Type B pancreatic cell (in vitro differentiated cells): ENCODE data around the gene SCN4A. TPM values are rescaled to one million over a fixed set of nuclear protein-coding genes. Genes with fewer than 3 reads are reported as not detected.
A peak's percentile ranks its signal among the peaks of the same experiment; 100 is the strongest.
"Not testable (repeated sequence)": the region's sequence is repeated elsewhere in the genome, so short reads cannot be mapped to it uniquely, and the experiment has no call there.

Experiments
- DNase-seq: peaks from one replicate; pipeline ENCODE4 v3.0.0; 2021; ENCODE audit warnings: mixed read lengths; ENCODE audit not compliant: unreplicated experiment; ENCODE audit errors: extremely low spot score
- H3K27ac Mint-ChIP-seq: 2 replicates; pipeline ENCODE4 v1.8.0; 2021; ENCODE audit warnings: mild to moderate bottlenecking, mixed read lengths
- H3K27me3 Mint-ChIP-seq: 2 replicates; pipeline ENCODE4 v1.8.0; 2021; ENCODE audit warnings: mixed read lengths
- H3K36me3 Mint-ChIP-seq: 2 replicates; pipeline ENCODE4 v1.8.0; 2021; ENCODE audit warnings: mixed read lengths
- H3K4me1 Mint-ChIP-seq: one replicate; pipeline ENCODE4 v1.8.0; 2021; ENCODE audit warnings: mixed read lengths; ENCODE audit not compliant: unreplicated experiment
- H3K4me3 Mint-ChIP-seq: 2 replicates; pipeline ENCODE4 v1.8.0; 2021; ENCODE audit warnings: mild to moderate bottlenecking, mixed read lengths
- H3K9me3 Mint-ChIP-seq: 2 replicates; pipeline ENCODE4 v1.8.0; 2021; ENCODE audit warnings: mixed read lengths
- long read RNA-seq: library from polyadenylated mRNA; unstranded; transcript quantifications from one replicate; pipeline ENCODE4 v2.0.0, GENCODE V29; 2020
- total RNA-seq: library from RNA; stranded (reverse); gene quantifications from 2 replicates; pipeline ENCODE4 v1.2.1, GENCODE V29; 2021; ENCODE audit warnings: low replicate concordance
- TF ChIP-seq, protein P1 (sequence below): fragments of 200-600 bp; sonication (generic); conservative IDR thresholded peaks from 2 replicates; pipeline ENCODE4 v1.5.0; 2021; ENCODE audit warnings: antibody characterized with exemption, mild to moderate bottlenecking

Gene SCN4A
- 0.39 TPM in 1 of 2 replicates, not detected in the other for total RNA-seq
- long read RNA-seq, result 0 reads

- Mint-ChIP-seq H3K4me1 (peaks cover 9% of the 10 kb centered on the region), H3K27ac (no peak within 1 kb of the TSS), H3K36me3 (no peaks in the 10 kb centered on the region), H3K9me3 (no peaks in the 10 kb centered on the region), H3K4me3 (no peak within 1 kb of the TSS), H3K27me3 (peaks cover 8% of the 10 kb centered on the region)
- TF ChIP-seq, protein P1, sequence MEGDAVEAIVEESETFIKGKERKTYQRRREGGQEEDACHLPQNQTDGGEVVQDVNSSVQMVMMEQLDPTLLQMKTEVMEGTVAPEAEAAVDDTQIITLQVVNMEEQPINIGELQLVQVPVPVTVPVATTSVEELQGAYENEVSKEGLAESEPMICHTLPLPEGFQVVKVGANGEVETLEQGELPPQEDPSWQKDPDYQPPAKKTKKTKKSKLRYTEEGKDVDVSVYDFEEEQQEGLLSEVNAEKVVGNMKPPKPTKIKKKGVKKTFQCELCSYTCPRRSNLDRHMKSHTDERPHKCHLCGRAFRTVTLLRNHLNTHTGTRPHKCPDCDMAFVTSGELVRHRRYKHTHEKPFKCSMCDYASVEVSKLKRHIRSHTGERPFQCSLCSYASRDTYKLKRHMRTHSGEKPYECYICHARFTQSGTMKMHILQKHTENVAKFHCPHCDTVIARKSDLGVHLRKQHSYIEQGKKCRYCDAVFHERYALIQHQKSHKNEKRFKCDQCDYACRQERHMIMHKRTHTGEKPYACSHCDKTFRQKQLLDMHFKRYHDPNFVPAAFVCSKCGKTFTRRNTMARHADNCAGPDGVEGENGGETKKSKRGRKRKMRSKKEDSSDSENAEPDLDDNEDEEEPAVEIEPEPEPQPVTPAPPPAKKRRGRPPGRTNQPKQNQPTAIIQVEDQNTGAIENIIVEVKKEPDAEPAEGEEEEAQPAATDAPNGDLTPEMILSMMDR, result no peak
- DNase-seq, result no peak
These were observed at the start of gene SCN4A for GRCh38 chr17:63972796-63973195. Gene SCN4A (minus strand): TSS chr17:63972918. CDS start chr17:63972841, 77 bp downstream.

DNA sequence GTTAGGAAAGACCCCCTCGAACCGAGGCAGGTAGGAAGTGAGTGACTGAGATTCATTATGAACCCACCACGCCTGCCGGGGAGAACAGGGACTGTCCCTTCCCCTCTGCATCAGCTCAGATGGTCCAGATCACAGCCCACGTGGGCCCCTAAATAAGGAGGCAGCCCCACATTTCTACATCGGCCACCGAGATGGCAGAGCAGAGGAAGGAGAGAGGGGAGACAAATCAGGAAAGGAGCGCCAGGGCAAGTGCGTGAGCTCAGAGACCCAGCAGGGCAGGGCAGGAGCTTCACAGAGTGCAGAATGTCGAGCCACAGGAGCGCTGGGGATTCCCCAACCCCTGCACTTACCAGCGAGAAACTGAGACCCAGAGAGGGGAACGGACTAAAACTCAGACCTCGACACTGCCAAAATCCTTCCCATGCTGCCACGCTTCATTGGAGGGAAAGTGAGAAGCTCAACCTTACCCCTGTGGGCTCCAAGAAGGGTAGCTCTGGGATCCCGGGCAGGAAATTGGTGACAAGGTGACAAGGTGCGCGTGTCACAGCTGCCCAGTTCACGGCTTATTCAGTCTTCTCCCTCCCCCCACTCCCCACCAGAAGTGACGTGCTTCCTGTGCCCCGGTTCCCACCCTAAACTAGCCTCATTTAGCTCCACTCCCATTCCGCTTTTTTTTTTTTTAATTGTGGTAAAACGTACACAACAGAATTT, 47.5 kb upstream of the SCN4A start, which contains the start of gene ICAM2:
Gene ICAM2, minus strand, starts transcription at position 578 of the 711 bp plus-strand sequence. CDS start 13,942 bp downstream, outside the sequence.
- DNase-seq, result peak; percentile 44
- peaks cover 9% of the 10 kb centered on the region for H3K4me1 Mint-ChIP-seq
- no peak within 1 kb of the TSS for H3K27ac Mint-ChIP-seq
- H3K4me3 Mint-ChIP-seq, result peak within 1 kb of the TSS; percentile 44
- H3K36me3 Mint-ChIP-seq, result no peaks in the 10 kb centered on the region
- H3K9me3 Mint-ChIP-seq, result no peaks in the 10 kb centered on the region
- TF ChIP-seq, protein P1, result no peak
- peaks cover 6% of the 10 kb centered on the region for H3K27me3 Mint-ChIP-seq

GRCh38 chr17:64019551-64019961, 46.8 kb upstream of the SCN4A start:
- H3K4me3 Mint-ChIP-seq, H3K9me3 Mint-ChIP-seq, H3K36me3 Mint-ChIP-seq, H3K27me3 Mint-ChIP-seq, H3K27ac Mint-ChIP-seq, H3K4me1 Mint-ChIP-seq: not testable (repeated sequence)
- peak; percentile 16 for DNase-seq

DNA sequence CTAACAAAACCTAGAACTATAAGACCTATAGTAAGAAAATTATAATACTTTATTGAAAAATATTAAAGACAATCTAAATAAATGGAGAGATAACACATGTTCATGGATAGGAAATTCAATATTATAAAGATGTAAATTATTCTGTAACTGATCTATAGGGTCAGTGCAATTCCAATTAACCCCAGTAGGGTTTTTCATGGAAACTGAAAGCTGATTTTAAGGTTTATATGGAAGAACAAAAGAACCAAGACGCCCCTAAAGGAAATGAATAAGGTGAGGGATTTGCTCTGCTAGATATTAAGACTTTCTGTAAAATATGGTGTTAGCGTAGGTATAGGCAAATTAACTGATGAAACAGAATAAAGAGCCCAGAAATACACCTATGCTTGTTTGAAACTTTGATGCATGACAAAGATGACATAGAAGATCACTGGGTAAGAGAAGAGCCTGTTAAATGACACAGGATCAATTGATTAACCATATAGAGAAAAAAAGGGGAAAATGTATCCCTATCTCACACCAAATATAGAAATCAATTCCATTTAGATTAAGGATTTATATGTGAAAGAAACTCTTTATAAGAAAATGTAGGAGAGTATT, 44.8 kb upstream of the SCN4A start:
- peaks cover 6% of the 10 kb centered on the region for H3K27me3 Mint-ChIP-seq
- no peak for DNase-seq
- TF ChIP-seq, protein P1, result peak; percentile 70
- H3K9me3 Mint-ChIP-seq, result no peaks in the 10 kb centered on the region
- H3K36me3 Mint-ChIP-seq, result no peaks in the 10 kb centered on the region
- H3K4me1 Mint-ChIP-seq, result peaks cover 4% of the 10 kb centered on the region
- H3K4me3 Mint-ChIP-seq, result no peak overlapping the region
- H3K27ac Mint-ChIP-seq, result no peak overlapping the region

GRCh38 chr17:64016974-64017373, 44.3 kb upstream of the SCN4A start:
- no peak overlapping the region for H3K27ac Mint-ChIP-seq
- H3K4me1 Mint-ChIP-seq, result peaks cover 4% of the 10 kb centered on the region
- no peaks in the 10 kb centered on the region for H3K9me3 Mint-ChIP-seq
- H3K36me3 Mint-ChIP-seq, result no peaks in the 10 kb centered on the region
- peaks cover 6% of the 10 kb centered on the region for H3K27me3 Mint-ChIP-seq
- TF ChIP-seq, protein P1, result no peak
- H3K4me3 Mint-ChIP-seq, result no peak overlapping the region
- no peak for DNase-seq

GRCh38 chr17:64016231-64016784, 43.6 kb upstream of the SCN4A start:
- Mint-ChIP-seq H3K27ac (no peak overlapping the region), H3K36me3 (no peaks in the 10 kb centered on the region), H3K4me3 (no peak overlapping the region), H3K9me3 (no peaks in the 10 kb centered on the region), H3K27me3 (peaks cover 10% of the 10 kb centered on the region), H3K4me1 (peaks cover 4% of the 10 kb centered on the region)
- DNase-seq, result no peak
- TF ChIP-seq, protein P1, result no peak
